ENCODE results near the gene MAMSTR. TPM values are rescaled to one million over a fixed set of nuclear protein-coding genes. Genes with fewer than 3 reads are reported as not detected.

MAMSTR gene
- total and polyA plus RNA-seq, 9 of the 15 experiments (the other 6 are each of a cell fraction or from before 2014, with no cell fraction given): 0.08 to 1.00 (median 0.40) TPM; not detected in 1

GRCh38 chr19:48740164-48740972 is 20.8 kb upstream of the MAMSTR start, which contains the start of gene RASIP1:
TSS of gene RASIP1 (minus strand) at chr19:48740610. CDS start at chr19:48740282, 328 bp downstream.
- WGBS (ENCODE audit: insufficient coverage, low coverage, missing lambda C conversion rate): 49% methylated on average over 20 of the region's 27 CpGs
- Histone ChIP-seq H3K4me3 (peak within 1 kb of the TSS; percentile 53), H3K9me3 (replicated peaks; ENCODE audit: control insufficient read depth, insufficient read depth, low read depth, low read length) (no peaks in the 10 kb centered on the region), H3K79me2 (ENCODE audit: control insufficient read depth, insufficient read depth, low read length) (peaks cover 8% of the 10 kb centered on the region; the same call in 2 of the 3 replicates), H3K9me1 (ENCODE audit: control insufficient read depth, insufficient read depth, low read length) (peaks cover 3% of the 10 kb centered on the region), H2AFZ (ENCODE audit: low read depth, low read length) (peak within 1 kb of the TSS; percentile 89), H3K27me3 (ENCODE audit: control insufficient read depth in 2 of 2, insufficient read depth in 2 of 2, low read length in 2 of 2) (no peaks in the 10 kb centered on the region), H3K4me1 (replicated peaks in 1 of 2; ENCODE audit: control insufficient read depth in 2 of 2, insufficient read depth in 2 of 2, low read length in 2 of 2) (peaks cover 43 to 49% of the 10 kb centered on the region in 2 experiments), H3K9ac (ENCODE audit: insufficient read depth in 1 of 2, low read depth in 2 of 2, low read length in 2 of 2) (peak within 1 kb of the TSS; percentile 68 to 95), H3K36me3 (ENCODE audit: control insufficient read depth, insufficient read depth, low read length) (no peaks in the 10 kb centered on the region), H3K4me2 (ENCODE audit: insufficient read depth, low read length) (peak within 1 kb of the TSS; percentile 89), H4K20me1 (replicated peaks; ENCODE audit: control insufficient read depth, insufficient read depth, low read length) (no peaks in the 10 kb centered on the region), H3K27ac (ENCODE audit: extremely low read depth, low read depth, low read length) (peak within 1 kb of the TSS; percentile 82)
- FAIRE-seq (no peak), DNase-seq (ENCODE audit: extremely low read depth in 1 of 4, low spot score in 3 of 4) (peak in 1 of 4 experiments; percentile 67), ATAC-seq (no peak)
- in situ Hi-C loops (cut with MboI): loop anchor here (5.0 kb wide), 1 partner anchor 93 kb away; the partner anchor contains the start of gene CA11
- no TSS peak for BruUV-seq (replicated peaks)
- ChIA-PET POLR2A (interaction anchor here (0.6 kb wide), 2 partner anchors 56 to 89 kb away, joined by 3 to 4 read pairs; no protein-coding TSS in a partner anchor), CTCF (ENCODE audit: low intra/inter-chr PET ratio) (no interaction called here)
- intact Hi-C loops (cut with micrococcal nuclease): loop anchor here (2.0 kb wide), 1 partner anchor 40 kb away; no protein-coding TSS in a partner anchor
- TF ChIP-seq SOX6 (IDR thresholded peaks at IDR 0.05) (0 out of 2 replicates have a peak, but pooled peaks have one; percentile 12), POLR2G (IDR thresholded peaks at IDR 0.05; ENCODE audit: low read depth, low read length) (0 out of 2 replicates have a peak, but pooled peaks have one; percentile 49), AFF4 (CRISPR knock-in tag; IDR thresholded peaks at IDR 0.05) (0 out of 2 replicates have a peak, but pooled peaks have one; percentile 24), SUPT5H (IDR thresholded peaks at IDR 0.05) (no peak), HIVEP1 (CRISPR knock-in tag; IDR thresholded peaks at IDR 0.05) (no peak), ZFX (CRISPR knock-in tag; IDR thresholded peaks at IDR 0.05) (peak; percentile 8; the same call in 1 of the 2 replicates), ZBTB7A (IDR thresholded peaks at IDR 0.05; ENCODE audit: borderline replicate concordance, control insufficient read depth, low read depth, low read length) (peak; percentile 43), JUND (IDR thresholded peaks at IDR 0.05; ENCODE audit: borderline replicate concordance, low read depth, low read length) (0 out of 2 replicates have a peak, but pooled peaks have one; percentile 50), JUND (tag; IDR thresholded peaks at IDR 0.05; ENCODE audit: borderline replicate concordance, low read depth, low read length) (peak; percentile 63; the same call in 1 of the 3 replicates), RCOR1 (IDR thresholded peaks at IDR 0.05; ENCODE audit: borderline replicate concordance in 1 of 2, low read depth in 2 of 2, low read length in 2 of 2) (peak in 1 of 2 experiments; percentile 40; a peak in 1 of 4 replicates), MEIS2 (IDR thresholded peaks at IDR 0.05; ENCODE audit: partially characterized antibody) (peak; percentile 77), ZNF778 (CRISPR knock-in tag; IDR thresholded peaks at IDR 0.05) (no peak), JUN (IDR thresholded peaks at IDR 0.05; ENCODE audit: borderline replicate concordance, low read depth, low read length) (0 out of 2 replicates have a peak, but pooled peaks have one; percentile 31), JUN (CRISPR knock-in tag; IDR thresholded peaks at IDR 0.05; ENCODE audit: borderline replicate concordance) (no peak), GABPB1 (CRISPR knock-in tag; IDR thresholded peaks at IDR 0.05) (0 out of 2 replicates have a peak, but pooled peaks have one; percentile 20)

Measured in K562 (cell line).